ENCODE data around the gene SPHK2.
"Not testable (repeated sequence)": the region's sequence is repeated elsewhere in the genome, so short reads cannot be mapped to it uniquely, and the experiment has no call there.

Gene SPHK2, protein sequence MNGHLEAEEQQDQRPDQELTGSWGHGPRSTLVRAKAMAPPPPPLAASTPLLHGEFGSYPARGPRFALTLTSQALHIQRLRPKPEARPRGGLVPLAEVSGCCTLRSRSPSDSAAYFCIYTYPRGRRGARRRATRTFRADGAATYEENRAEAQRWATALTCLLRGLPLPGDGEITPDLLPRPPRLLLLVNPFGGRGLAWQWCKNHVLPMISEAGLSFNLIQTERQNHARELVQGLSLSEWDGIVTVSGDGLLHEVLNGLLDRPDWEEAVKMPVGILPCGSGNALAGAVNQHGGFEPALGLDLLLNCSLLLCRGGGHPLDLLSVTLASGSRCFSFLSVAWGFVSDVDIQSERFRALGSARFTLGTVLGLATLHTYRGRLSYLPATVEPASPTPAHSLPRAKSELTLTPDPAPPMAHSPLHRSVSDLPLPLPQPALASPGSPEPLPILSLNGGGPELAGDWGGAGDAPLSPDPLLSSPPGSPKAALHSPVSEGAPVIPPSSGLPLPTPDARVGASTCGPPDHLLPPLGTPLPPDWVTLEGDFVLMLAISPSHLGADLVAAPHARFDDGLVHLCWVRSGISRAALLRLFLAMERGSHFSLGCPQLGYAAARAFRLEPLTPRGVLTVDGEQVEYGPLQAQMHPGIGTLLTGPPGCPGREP

DNA sequence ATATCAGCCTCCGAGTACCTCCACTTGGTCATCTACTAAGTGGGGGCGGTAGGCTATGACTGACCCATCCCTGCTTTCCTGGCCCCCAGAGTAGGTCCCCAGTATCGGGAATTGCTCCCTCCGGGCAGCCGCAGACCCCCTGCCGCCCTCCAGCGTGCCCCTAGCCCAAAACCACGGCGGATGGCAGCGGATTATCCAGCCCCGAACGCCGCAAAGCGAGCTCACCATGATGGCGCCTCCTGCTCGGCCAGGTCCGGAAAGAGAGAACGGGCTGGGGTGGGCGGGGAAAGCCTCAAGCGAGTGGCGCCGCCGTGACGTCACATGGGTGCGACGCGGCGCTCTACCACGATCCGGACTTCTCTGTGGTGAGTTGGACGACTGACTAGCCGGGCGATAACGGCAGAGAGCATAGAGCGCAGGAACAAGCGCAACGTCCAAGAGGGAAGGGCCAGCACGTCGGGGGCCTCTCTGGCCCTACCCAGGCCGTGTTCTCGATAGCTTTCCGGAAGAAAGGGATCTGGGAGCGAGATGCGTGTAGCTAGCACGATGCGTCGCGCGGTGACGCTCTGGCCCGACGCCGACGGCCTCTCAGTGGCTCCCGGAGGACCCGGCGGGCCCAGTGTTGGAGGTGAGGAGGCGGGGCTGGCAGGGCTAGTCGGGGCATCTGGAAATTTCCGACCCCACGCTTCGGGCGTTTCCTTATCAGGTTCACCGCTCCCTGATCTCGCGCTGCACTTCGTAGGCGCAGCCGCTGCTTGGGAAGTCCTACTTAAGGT is at the start of gene SPHK2, which contains the start of gene RPL18:
SPHK2 (plus strand) TSS at position 591 of the 776 bp plus-strand sequence. CDS start 1,009 bp downstream, outside the sequence.
RPL18 (minus strand) TSS at position 263 of the 776 bp plus-strand sequence; CDS start at position 228, 35 bp downstream.
- peak; percentile 97 for DNase-seq

DNA sequence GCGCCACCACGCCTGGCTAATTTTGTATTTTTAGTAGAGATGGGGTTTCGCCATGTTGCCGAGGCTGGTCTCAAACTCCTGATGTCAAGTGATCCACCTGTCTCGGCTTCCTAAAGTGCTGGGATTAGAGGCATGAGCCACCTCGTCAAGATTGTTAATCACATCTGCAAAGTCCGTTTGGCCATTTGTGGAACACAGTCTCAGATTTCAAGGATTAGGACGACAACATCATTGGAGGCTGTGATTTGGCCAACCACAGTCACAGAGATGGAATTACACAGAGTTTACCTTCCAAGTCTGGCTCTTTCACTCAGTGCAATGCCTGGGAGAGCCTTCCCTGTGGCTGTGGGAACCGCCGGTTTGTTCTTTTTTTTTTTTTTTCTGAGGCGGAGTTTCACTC is 49.5 kb upstream of the SPHK2 start:
- DNase-seq: no peak

DNA sequence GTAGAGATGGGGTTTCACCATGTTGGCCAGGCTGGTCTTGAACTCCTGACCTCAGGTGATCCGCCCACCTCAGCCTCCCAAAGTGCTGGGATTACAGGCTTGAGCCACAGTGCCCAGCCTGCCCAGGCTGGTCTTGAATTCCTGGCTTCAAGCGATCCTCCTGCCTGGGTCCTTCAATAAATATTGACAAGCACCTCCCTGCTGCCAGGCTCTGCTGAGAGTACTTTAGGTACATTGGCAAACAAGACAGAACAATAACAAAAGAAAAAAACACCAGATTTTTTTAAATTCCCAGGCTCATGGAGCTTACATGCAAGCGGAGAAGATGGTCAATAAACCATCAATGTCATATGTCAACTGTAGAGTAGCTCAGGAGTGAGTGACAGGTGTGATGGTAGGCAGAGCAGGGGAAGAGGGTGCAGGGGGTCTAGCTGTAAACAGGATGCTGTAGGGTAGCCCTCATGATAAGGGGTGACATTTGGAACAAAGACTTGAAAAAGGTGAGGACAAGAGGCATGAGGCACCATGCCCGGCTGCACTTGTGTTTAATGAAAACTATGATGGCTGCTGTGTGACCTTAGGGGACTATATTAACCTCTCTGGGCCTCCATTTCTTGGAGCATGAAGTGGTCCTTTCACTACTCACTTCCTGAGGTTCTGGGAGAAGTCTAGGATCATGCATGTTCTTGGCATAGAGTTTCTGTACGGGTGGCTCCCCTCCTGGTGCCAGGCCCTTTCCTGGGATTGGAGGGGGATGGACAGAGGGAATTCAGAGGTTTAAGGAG is 47.7 kb upstream of the SPHK2 start:
- DNase-seq: no peak

DNA sequence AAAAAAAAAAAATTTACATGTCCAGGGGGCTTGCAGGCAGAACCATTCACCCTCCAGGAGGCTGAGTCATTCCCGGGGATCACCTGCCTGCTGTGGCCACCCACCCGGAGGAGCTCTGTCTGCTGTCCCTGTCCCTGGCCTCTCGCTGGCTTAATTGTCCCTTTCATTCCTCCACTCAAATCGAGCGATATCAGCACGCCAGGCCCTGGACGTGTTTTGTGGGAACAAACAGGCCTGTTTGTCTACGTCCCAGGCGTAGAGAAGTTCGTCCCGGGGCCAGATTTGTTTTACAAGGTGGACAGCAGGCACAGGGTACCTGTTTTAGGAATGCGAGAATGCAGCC is 46.2 kb upstream of the SPHK2 start:
- no peak for DNase-seq

DNA sequence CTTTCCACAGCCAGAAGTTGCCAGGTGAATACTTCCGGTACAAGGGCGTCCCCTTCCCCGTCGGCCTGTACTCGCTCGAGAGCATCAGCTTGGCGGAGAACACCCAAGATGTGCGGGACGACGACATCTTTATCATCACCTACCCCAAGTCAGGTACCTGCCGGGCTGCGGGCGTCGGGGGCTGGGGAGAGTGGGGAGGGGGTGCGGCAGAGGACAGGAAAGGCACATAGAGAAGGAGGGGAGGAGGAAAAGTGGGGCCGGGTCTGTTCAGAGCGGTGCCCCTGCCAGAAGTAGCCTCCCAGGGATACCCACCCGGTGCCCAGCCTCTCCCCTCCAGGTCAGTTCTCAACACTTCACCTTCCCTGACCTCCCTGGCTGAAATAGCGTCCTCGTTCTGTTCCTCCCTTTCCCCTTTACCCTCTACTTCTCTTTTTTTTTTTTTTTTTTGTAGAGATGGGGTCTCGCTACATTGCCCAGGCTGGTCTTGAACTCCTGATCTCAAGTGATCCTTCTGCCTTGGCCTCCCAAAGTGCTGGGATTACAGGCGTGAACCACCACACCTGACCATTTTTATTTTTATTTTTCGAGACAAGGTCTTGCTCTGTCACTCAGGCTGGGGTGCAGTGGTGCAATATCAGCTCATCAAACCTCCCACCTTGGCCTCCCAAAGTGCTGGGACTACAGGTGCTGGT is 43.2 kb upstream of the SPHK2 start:
- no peak for DNase-seq

DNA sequence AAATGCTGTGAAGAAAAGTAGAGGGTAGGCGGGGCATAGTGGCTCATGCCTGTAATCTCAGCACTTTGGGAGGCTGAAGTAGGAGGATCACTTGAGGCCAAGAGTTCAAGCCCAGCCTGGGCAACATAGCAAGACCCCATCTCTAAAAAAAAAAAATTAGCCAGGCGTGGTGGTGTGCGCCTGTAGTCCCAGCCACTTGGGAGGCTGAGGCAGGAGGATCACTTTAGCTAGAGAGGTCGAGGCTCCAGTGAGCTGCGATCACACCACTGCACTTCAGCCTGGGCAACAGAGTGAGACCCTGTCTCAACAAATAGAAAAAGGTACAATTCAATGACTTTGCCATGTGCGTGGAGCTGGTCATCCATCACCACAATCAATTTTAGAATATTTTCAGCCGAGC is 41.4 kb upstream of the SPHK2 start:
- DNase-seq: not testable (repeated sequence)

DNA sequence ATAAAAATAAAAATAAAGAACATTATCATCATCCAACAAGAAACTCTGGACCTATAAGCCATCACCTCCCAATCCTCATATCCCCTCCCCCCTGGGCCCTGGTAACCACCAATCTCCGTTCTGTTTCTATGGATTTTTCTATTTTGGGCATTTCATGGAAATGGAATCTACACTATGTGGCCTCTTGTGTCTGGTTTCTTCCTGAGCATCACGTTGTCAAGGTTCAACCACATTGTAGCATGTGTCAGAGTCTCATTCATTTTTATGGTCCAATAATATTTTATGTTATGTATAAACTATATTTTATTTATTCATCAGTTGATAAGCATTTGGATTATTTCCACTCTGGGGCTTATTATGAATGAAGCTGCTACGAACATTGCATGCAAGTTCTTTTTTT is 40.4 kb upstream of the SPHK2 start:
- DNase-seq: no peak

DNA sequence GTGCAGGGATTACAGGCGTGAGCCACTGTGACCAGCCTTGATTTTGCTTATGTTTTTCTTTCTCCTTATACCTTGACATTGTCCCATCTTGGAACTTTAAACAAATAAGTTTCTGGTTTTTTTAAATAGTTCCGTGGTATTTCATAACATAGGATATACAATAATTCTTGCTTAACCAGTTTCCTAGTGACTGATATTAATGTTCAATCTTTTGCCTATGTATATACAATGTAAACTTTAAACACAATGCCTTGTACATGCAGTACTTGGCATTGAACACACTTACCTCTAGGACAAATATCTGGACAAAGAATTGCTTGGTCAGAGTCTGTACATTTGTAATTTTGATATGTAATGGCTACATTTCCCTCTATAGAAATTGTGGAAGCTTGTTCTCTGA is 37.1 kb upstream of the SPHK2 start:
- DNase-seq: no peak

DNA sequence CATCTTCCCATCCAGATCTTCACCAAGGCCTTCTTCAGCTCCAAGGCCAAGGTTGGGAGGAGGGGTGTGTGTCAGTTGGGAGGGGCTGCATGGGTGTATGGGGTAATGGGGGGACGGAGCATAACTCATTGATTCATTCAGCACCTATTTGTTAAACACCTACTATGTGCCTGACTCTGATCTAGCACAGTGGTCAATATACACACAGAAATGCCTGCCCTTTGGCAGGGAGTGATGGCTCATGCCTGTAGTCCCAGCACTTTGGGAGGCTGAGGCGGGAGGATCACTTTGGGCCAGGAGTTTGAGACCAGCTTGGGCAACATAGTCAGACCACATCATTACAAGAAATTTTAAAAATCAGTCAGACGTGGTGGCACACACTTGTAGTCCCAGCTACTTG is 31.9 kb upstream of the SPHK2 start:
- DNase-seq: no peak

DNA sequence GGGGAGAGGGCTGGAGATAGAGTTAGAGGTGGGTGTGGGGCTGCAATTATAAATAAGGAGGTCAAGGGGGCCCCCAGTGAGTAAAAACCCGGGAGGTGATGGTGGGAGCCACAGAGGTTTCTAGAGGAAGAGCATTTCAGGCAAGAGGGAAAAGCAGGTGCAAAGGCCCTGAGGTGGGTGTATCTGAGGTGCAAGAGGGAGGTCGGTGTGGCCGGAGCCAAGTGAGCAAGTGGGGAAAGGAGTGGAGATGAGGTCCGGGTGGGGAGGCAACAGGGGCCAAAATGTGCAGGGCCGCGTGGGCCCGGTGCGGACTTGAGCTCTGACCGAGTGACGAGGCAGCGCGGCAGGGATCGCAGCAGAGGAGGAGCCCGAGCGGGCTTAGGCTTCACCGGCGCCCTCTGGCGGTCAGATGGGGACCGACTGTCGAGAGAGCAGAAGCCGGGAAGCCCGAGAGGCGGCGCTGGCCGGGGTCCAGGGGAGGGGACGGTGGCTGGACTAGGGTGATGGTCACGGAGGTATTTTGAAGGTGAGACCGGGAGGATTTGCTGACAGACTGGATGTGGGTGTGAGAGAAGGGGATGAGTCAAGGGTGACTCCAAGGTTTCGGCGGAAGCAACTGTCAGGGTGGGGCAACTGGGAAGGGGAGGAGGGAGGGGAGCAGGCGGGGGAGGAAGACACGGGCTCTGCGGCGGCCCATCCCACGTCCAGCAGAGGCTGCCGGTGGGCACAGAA is 30.5 kb upstream of the SPHK2 start:
- peak; percentile 35 for DNase-seq

DNA sequence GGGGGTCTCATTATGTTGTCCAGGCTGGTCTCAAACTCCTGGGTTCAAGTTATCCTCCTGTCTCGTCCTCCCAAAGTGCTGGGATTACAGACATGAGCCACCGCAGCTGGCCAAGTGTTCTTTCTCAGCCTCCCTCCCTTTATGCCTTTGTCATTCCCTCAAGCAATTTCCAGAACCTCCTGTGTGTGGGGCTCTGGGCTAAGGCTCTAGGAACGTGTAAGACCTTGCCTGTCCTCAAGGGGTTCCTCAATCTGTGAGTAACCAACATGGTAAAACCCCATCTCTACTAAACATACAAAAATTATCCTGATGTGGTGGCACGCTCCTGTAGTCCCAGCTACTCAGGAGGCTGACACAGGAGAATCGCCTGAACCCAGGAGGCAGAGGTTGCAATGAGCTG is 28.3 kb upstream of the SPHK2 start:
- no peak for DNase-seq

DNA sequence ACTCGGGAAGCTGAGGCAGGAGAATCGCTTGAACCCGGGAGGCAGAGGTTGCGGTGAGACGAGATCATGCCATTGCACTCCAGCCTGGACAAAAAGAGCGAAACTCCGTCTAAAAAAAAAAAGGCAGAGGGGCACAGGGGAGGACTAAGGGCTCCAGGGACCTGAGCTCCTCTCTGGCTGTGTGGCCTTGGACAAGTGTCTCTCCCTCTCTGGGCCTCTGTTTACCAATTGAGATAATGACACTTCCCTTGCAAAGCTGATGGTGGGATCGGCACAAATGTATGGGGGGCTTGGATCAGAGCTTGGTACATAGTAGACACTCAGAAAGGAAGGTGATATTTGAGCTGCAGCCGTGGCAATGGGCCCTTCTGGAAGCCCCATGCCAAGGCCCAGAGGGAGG is 24.1 kb upstream of the SPHK2 start:
- no peak for DNase-seq

DNA sequence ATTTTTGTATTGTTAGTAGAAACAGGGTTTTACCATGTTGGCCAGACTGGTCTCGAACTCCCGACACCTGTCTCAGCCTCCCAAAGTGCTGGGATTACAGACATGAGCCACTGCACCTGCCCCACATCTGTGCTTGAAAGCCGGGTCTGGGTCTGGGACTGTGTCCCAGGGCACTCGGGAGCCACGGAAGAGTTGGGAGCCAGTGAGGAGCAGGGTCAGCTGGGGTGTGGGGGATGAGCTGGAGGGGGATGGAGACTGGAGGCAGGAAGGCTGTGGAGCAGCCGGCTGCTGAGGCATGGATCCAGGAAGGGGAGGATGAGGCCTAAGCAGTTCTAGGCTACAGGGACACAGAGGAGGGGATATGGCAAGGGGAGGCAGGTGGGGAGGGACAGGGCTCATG is 23.5 kb upstream of the SPHK2 start:
- no peak for DNase-seq

DNA sequence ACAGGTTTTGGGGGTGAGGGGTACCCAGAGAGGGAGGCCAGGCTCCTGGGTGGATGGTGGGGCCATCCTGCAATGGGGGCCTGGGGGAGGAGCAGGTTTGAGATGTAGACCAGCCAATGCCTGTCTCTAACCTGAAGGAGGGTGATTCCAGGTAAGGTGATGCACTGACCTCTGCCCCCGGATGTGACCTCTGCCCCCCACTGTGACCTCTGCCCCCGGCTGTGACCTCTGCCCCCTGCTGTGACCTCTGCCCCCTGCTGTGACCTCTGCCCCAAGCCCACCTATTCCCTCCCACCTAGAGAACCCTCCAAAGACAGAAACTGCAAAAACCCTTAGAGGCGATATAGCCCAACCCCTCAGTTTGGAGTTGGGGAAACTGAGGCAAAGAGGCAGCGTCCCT is 23.1 kb upstream of the SPHK2 start:
- DNase-seq: no peak

DNA sequence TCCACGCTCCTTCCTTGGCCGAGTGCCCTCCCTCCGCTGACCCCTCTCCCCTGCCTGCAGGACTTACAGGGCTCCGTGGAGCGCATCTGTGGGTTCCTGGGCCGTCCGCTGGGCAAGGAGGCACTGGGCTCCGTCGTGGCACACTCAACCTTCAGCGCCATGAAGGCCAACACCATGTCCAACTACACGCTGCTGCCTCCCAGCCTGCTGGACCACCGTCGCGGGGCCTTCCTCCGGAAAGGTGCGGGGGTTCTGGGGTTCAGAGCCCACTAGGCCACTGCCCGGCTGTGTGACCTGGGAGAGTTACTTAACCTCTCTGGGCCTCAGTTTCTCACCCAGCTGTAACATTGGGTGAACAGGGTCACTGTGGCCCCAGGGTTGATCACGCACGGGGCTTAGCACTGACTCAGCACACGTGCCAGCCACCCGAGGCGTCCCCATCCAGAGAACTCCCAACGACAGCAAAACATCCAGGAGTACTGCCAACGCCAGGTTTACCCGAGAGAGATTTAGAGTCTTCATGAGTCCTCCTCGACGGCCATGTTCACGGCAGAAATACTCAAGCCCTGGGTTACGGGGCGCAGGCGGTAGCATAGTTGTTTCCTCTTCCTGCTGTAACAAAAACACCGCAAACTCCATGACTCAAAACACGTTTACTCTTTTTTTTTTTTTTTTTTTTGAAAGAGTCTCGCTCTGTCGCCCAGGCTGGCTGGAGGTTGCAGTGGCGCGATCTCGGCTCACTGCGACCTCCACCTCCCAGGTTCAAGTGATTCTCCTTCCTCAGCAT is 22.4 kb upstream of the SPHK2 start:
- DNase-seq: no peak

DNA sequence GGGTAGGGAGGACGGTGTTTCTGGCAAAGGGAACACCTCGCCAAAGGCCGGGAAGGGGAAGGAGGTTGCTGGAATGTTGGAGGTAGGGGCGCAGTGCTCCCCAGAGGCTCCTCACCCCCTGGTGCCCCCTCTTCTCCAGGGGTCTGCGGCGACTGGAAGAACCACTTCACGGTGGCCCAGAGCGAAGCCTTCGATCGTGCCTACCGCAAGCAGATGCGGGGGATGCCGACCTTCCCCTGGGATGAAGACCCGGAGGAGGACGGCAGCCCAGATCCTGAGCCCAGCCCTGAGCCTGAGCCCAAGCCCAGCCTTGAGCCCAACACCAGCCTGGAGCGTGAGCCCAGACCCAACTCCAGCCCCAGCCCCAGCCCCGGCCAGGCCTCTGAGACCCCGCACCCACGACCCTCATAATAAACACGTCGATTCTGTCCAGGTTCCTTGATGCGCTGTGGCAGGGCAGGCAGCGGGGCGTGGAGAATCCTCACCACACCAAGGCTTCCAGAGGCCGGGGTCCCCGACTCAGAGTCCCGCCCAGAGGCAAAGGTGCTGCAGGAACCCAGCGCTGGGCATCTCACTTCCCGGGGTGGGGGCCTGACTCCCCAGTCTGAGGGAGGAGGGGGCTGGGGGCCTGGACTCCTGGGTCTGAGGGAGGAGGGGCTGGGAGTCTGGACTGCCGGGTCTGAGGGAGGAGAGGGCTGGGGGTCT is 20.2 kb upstream of the SPHK2 start:
- DNase-seq: no peak

DNA sequence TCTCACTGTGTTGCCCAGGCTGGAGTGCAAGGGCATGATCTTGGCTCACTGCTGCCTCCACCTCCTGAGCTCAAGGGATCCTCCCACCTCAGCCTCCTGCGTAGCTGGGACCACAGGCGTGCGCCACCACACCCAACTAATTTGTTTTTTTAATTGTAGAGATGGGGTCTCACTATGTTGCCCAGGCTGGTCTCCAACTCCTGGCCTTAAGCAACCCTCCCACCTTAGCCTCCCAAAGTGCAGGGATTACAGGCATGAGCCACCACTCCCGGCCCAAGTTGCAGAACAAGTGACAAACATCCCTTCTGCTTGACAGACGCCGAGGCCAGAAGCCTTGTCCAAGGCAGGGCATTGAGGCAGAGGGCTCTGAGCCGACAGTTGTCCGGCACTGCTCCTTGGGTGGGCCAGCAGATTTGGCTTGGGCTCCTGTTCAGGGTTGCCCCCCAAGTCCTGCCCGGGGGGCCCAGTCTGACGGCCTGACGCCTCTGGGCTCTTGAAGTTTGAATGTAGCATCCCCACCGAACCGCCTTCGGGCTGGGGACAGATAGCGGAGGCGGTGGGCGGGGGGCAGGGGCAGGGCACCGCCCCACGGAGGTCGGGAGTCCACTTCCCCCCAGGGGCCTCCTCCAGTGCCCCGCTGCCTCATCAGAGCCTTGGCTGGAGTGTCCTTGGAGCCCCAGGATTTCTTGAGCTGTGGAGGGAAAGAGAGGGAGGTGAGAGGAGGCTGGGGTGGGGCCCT is 18.5 kb upstream of the SPHK2 start:
- no peak for DNase-seq

DNA sequence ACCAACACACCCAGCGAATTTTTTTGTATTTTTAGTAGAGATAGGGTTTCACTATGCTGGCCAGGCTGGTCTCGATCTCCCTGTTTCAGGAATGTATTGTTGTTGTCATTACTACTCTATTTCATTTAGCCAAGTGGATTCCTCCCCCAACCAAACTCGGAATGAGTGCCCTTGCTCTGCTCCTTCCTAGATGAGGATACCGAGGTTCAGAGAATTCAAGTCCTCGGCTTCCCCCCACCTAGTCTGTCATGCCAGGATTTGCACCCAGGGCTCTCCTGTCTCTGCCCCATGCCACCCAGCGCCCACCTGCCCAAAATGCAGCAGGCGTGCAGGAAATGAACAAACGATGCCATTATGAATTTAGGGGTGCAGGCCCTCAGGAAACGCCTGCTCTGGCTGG is 16.3 kb upstream of the SPHK2 start:
- DNase-seq: no peak

DNA sequence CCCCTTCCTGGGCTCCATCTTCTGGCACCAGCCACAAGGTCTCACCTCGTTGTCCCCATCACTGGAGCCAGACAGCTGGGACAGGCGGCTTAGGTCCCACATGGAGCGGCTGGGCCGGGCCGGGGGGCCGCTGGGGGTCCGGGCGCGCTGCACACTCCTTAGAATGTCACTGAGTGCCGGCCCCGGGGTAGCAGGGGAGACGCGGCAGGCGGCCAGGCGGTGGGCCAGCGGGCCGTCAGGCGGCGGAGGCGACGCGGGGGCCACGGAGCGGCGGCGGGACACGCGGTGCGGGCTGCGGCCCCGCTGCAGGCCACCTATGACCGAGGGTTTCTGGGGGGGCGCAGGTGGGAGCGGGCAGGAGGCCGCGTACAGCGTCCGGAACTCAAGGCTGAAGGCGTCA is 15.9 kb upstream of the SPHK2 start:
- no peak for DNase-seq
